ENCODE data around the gene TMEM130. TPM values are rescaled to one million over a fixed set of nuclear protein-coding genes. Genes with fewer than 3 reads are reported as not detected.

TMEM130 gene, protein sequence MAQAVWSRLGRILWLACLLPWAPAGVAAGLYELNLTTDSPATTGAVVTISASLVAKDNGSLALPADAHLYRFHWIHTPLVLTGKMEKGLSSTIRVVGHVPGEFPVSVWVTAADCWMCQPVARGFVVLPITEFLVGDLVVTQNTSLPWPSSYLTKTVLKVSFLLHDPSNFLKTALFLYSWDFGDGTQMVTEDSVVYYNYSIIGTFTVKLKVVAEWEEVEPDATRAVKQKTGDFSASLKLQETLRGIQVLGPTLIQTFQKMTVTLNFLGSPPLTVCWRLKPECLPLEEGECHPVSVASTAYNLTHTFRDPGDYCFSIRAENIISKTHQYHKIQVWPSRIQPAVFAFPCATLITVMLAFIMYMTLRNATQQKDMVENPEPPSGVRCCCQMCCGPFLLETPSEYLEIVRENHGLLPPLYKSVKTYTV
- 1 to 10 TPM in 1 of 4 donors, not detected in 3; 1.6 TPM for total RNA-seq

DNA sequence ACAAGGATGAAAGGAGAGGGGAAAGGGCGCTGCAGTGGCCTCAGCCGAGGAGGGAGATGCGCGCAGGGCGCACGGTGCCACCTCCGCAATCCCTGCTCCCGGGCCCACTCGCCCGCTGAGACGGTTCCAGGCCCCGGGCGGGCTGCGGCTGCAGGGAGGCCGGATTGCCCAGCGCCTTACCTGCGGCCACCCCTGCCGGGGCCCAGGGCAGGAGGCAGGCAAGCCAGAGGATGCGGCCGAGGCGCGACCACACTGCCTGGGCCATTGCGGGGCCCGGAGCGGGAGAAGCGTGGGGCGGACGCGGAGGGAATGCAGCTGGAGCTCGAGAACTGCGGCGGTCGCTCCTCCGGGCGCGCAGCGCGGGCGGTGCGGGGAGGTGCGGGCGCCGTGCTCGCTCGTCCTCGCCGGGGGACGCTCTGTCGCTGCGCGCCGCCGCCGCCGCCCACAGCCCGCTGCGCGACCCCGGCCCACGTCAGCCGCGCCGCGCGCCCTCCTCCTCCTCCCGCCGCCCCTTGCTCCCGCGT, at the start of gene TMEM130:
Gene TMEM130, minus strand, starts transcription at position 418 of the 524 bp plus-strand sequence. Its CDS starts 153 bp downstream, at position 265.
- no peaks in the 10 kb centered on the region for H3K36me3 ChIP-seq
- peak in 1 of 3 donors; percentile 42 for DNase-seq
- H3K27ac ChIP-seq, result no peak within 1 kb of the TSS

DNA sequence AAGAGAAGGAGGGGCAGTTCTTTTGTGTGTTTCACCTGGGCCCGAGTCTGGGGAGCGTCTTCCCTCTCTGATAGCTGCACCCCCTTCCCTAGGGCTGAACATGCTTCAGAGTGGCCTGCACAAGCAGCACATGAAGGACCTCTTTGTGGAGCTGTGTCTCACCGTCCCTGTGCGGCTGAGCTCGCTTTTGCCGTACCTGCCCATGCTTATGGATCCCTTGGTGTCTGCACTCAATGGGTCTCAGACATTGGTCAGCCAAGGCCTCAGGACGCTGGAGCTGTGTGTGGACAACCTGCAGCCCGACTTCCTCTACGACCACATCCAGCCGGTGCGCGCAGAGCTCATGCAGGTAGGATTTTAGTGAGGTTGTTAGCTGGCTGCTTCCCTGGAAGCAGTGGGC, 47.5 kb upstream of the TMEM130 start:
- peaks cover 0 to 95% (median 0%) of the 10 kb centered on the region in 3 donors for H3K36me3 ChIP-seq
- no peak overlapping the region for H3K27ac ChIP-seq
- no peak for DNase-seq
- no peak overlapping the region for H3K4me3 ChIP-seq
- H3K9me3 ChIP-seq, result no peaks in the 10 kb centered on the region
- TF ChIP-seq, protein P1, sequence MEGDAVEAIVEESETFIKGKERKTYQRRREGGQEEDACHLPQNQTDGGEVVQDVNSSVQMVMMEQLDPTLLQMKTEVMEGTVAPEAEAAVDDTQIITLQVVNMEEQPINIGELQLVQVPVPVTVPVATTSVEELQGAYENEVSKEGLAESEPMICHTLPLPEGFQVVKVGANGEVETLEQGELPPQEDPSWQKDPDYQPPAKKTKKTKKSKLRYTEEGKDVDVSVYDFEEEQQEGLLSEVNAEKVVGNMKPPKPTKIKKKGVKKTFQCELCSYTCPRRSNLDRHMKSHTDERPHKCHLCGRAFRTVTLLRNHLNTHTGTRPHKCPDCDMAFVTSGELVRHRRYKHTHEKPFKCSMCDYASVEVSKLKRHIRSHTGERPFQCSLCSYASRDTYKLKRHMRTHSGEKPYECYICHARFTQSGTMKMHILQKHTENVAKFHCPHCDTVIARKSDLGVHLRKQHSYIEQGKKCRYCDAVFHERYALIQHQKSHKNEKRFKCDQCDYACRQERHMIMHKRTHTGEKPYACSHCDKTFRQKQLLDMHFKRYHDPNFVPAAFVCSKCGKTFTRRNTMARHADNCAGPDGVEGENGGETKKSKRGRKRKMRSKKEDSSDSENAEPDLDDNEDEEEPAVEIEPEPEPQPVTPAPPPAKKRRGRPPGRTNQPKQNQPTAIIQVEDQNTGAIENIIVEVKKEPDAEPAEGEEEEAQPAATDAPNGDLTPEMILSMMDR (IDR thresholded peaks at IDR 0.05), result no peak
- TF ChIP-seq POLR2A (IDR thresholded peaks at IDR 0.05), result no peak
- H3K4me1 ChIP-seq, result no peaks in the 10 kb centered on the region
- no peaks in the 10 kb centered on the region for H3K27me3 ChIP-seq

More for the DNA sequence above, at the start of gene TMEM130:
- no peaks in the 10 kb centered on the region for H3K9me3 ChIP-seq
- peaks cover 0 to 11% of the 10 kb centered on the region in 2 donors for H3K27me3 ChIP-seq
- TF ChIP-seq, protein P1 (IDR thresholded peaks at IDR 0.05), result no peak
- TF ChIP-seq POLR2A (IDR thresholded peaks at IDR 0.05), result no peak
- H3K4me3 ChIP-seq, result peak within 1 kb of the TSS; percentile 17 to 52 (median 46)
- peaks cover 0 to 13% (median 4%) of the 10 kb centered on the region in 4 donors for H3K4me1 ChIP-seq

DNA sequence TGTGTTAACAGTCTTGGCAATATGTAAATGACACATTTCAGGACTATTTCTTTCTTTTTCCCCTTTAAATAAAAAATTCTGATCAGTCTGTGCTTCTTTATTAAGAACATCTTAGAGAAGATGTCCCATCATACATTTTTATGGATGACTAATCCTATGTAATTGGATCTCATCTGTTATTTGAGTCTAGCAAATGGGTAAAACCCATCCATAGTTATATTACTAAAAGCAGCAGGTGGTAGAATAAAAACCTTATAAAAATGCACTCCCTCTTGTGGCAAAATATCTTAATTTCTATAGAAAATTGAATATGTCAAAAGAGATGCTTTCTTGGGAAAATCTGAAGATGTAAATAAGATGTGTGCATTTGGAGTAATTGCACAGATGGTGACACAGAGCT, 43.8 kb upstream of the TMEM130 start:
- peaks cover 0 to 97% (median 3%) of the 10 kb centered on the region in 3 donors for H3K36me3 ChIP-seq
- TF ChIP-seq, protein P1 (IDR thresholded peaks at IDR 0.05), result no peak
- TF ChIP-seq POLR2A (IDR thresholded peaks at IDR 0.05), result no peak

DNA sequence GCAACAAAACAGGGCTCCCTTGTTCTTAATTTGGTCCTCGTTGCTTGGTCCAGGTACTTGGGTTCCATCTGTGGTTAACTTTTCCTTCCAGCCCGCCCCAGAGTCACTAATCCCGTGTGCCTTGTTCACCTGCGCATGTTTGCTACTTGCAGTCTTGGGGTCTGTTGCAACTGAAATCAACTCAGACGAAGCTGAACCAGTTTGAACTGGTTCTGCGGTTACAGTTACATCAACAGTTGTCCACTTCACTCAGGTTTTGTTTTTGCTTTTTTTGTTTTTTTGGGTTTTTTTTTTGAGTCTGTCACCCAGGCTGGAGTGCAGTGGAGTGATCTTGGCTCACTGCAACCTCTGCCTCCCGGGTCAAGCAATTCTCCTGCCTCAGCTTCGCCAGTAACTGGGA, 43.2 kb upstream of the TMEM130 start:
- Histone ChIP-seq H3K9me3 (no peaks in the 10 kb centered on the region), H3K27me3 (no peaks in the 10 kb centered on the region), H3K4me3 (no peak overlapping the region), H3K4me1 (no peaks in the 10 kb centered on the region), H3K36me3 (peaks cover 0 to 97% (median 3%) of the 10 kb centered on the region in 3 donors), H3K27ac (no peak overlapping the region)
- no peak for DNase-seq
- TF ChIP-seq, protein P1 (IDR thresholded peaks at IDR 0.05), result no peak
- TF ChIP-seq POLR2A (IDR thresholded peaks at IDR 0.05), result no peak

More for the DNA sequence above, 43.8 kb upstream of the TMEM130 start:
- Histone ChIP-seq H3K27me3 (no peaks in the 10 kb centered on the region), H3K9me3 (no peaks in the 10 kb centered on the region), H3K4me3 (no peak overlapping the region), H3K4me1 (no peaks in the 10 kb centered on the region), H3K27ac (no peak overlapping the region)
- DNase-seq, result no peak

DNA sequence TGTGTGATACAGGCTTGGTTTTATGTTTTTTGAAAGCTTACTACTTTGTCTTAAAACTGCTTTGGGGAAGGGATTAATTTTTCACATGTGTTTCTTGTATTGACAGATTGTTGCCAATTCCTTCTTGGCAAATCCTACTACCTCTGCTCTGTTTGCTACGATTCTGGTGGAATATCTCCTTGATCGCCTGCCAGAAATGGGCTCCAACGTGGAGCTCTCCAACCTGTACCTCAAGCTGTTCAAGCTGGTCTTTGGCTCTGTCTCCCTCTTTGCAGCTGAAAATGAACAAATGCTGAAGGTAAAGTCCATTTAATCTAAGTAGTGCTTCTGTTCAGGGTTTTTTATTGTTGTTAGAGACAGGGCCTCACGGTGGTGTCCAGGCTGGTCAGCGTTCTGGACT, 42.1 kb upstream of the TMEM130 start:
- Histone ChIP-seq H3K4me3 (no peak overlapping the region), H3K4me1 (no peaks in the 10 kb centered on the region), H3K9me3 (no peaks in the 10 kb centered on the region), H3K27me3 (no peaks in the 10 kb centered on the region), H3K27ac (no peak overlapping the region), H3K36me3 (peaks cover 0 to 98% (median 3%) of the 10 kb centered on the region in 3 donors)
- DNase-seq, result no peak
- TF ChIP-seq, protein P1 (IDR thresholded peaks at IDR 0.05), result no peak
- no peak for TF ChIP-seq POLR2A (IDR thresholded peaks at IDR 0.05)

All from Peyer's patch (tissue), 4 donors.